SKM-1 treated with dmso at 0.1 percent for 144 hours (cell line): ENCODE measurements around the gene PCDH9.
"Not testable (repeated sequence)": the region's sequence is repeated elsewhere in the genome, so short reads cannot be mapped to it uniquely, and the experiment has no call there.

Source experiments
- DNase-seq: peaks from one replicate; lab custom pipeline; 2025; ENCODE audit not compliant: unreplicated experiment; lab: John Stamatoyannopoulos, UW

Gene PCDH9

GRCh38 chr13:67131393-67131792 is 98.7 kb downstream of the PCDH9 start:
- no peak for DNase-seq

GRCh38 chr13:67130444-67130843 is 99.7 kb downstream of the PCDH9 start:
- DNase-seq = no peak

- DNase-seq = no peak
These were observed 102.0 kb downstream of the PCDH9 start for GRCh38 chr13:67128136-67128535.

GRCh38 chr13:67125681-67126080 is 104.5 kb downstream of the PCDH9 start:
- DNase-seq = no peak

GRCh38 chr13:67123165-67123564 is 107.0 kb downstream of the PCDH9 start:
- DNase-seq = no peak

- no peak for DNase-seq
These were observed 107.9 kb downstream of the PCDH9 start for GRCh38 chr13:67122251-67122650.

GRCh38 chr13:67120872-67121531 is 109.1 kb downstream of the PCDH9 start:
- no peak for DNase-seq

- DNase-seq = no peak
These were observed 110.6 kb downstream of the PCDH9 start for GRCh38 chr13:67119481-67119894.

GRCh38 chr13:67118277-67118676 is 111.9 kb downstream of the PCDH9 start:
- no peak for DNase-seq

- no peak for DNase-seq
These were observed 113.1 kb downstream of the PCDH9 start for GRCh38 chr13:67117010-67117550.

- no peak for DNase-seq
These were observed 122.2 kb downstream of the PCDH9 start for GRCh38 chr13:67107979-67108378.

- no peak for DNase-seq
These were observed 123.6 kb downstream of the PCDH9 start for GRCh38 chr13:67106502-67107057.

- DNase-seq = no peak
These were observed 128.2 kb downstream of the PCDH9 start for GRCh38 chr13:67101730-67102467.

- DNase-seq = no peak
These were observed 129.4 kb downstream of the PCDH9 start for GRCh38 chr13:67100730-67101129.

GRCh38 chr13:67099494-67099893 is 130.6 kb downstream of the PCDH9 start:
- DNase-seq = no peak

GRCh38 chr13:67097892-67098452 is 132.2 kb downstream of the PCDH9 start:
- no peak for DNase-seq

GRCh38 chr13:67096893-67097292 is 133.2 kb downstream of the PCDH9 start:
- not testable (repeated sequence) for DNase-seq

- DNase-seq = no peak
These were observed 133.7 kb downstream of the PCDH9 start for GRCh38 chr13:67096418-67096817.

GRCh38 chr13:67095621-67096020 is 134.5 kb downstream of the PCDH9 start:
- no peak for DNase-seq

GRCh38 chr13:67094952-67095351 is 135.2 kb downstream of the PCDH9 start:
- no peak for DNase-seq

GRCh38 chr13:67094078-67094477 is 136.1 kb downstream of the PCDH9 start:
- no peak for DNase-seq

- no peak for DNase-seq
These were observed 138.5 kb downstream of the PCDH9 start for GRCh38 chr13:67091603-67092002.
